Colonic mucosa (tissue), 4 donors: ENCODE measurements around the gene CTSD. TPM values are rescaled to one million over a fixed set of nuclear protein-coding genes. Genes with fewer than 3 reads are reported as not detected.

ENCODE experiments used
- DNase-seq: peaks from one replicate; pipeline ENCODE4 v3.0.0-alpha.2; 2020
- H3K27ac ChIP-seq: fragments of 200-600 bp; one replicate; pipeline ENCODE4 v1.8.0; 2021
- H3K27me3 ChIP-seq: fragments of 200-600 bp; one replicate; pipeline ENCODE4 v1.8.0; 2021
- H3K36me3 ChIP-seq: fragments of 200-600 bp; one replicate; pipeline ENCODE4 v1.8.0; 2021
- H3K4me1 ChIP-seq: fragments of 200-600 bp; one replicate; pipeline ENCODE4 v1.8.0; 2021; ENCODE audit warnings: mild to moderate bottlenecking
- H3K4me3 ChIP-seq: fragments of 200-600 bp; one replicate; pipeline ENCODE4 v1.8.0; 2021
- H3K9ac ChIP-seq, 2 donors: one replicate each; pipeline ENCODE4 v1.7.0; 2013; ENCODE audit warnings: control low read depth in 2 of 2, low read depth in 2 of 2, low read length in 2 of 2
- H3K9me3 ChIP-seq: fragments of 200-600 bp; one replicate; pipeline ENCODE4 v1.8.0; 2021
- CTCF ChIP-seq: fragments of 200-600 bp; IDR thresholded peaks from one replicate; pipeline ENCODE4 v1.8.0; 2022; ENCODE audit warnings: antibody characterized with exemption, mild to moderate bottlenecking
- intact Hi-C: fragments of 100-400 bp; cut with DNase I; formaldehyde crosslinking; loops from one replicate; pipeline ENCODE4 v1.14.1; 2022
- total RNA-seq, 2 donors: library from RNA; stranded (reverse); fragmentation: NEBNext Ultra II Directional in 1 of 2; extraction: Animal tissue kit (Norgen Biotek cat#: 25700) in 1 of 2; gene quantifications; one replicate each; pipeline ENCODE4 v1.2.1, GENCODE V29; 2021
- donor health status: healthy.
- donor health status: DM: no; HTN: no; CAD: no.
- donor health status: DM: no; HTN: no; CAD: no.

The CTSD gene
- total RNA-seq, 2 donors from 2014 or later: 633 to 887 TPM

GRCh38 chr11:1705126-1706052 lies 58.3 kb downstream of the CTSD start:
- no peaks in the 10 kb centered on the region for H3K9me3 ChIP-seq
- no peak for TF ChIP-seq CTCF
- H3K27me3 ChIP-seq: no peaks in the 10 kb centered on the region
- intact Hi-C loops: no loop called here
- H3K36me3 ChIP-seq: no peaks in the 10 kb centered on the region
- no peaks in the 10 kb centered on the region for H3K4me1 ChIP-seq
- no peak overlapping the region for H3K4me3 ChIP-seq
- no peak overlapping the region for H3K27ac ChIP-seq
- DNase-seq: peak; percentile 16
- H3K9ac ChIP-seq: no peak overlapping the region

GRCh38 chr11:1703146-1703545 lies 60.6 kb downstream of the CTSD start:
- intact Hi-C loops: no loop called here
- no peaks in the 10 kb centered on the region for H3K9me3 ChIP-seq
- no peak overlapping the region for H3K4me3 ChIP-seq
- no peaks in the 10 kb centered on the region for H3K4me1 ChIP-seq
- H3K27me3 ChIP-seq: no peaks in the 10 kb centered on the region
- no peak overlapping the region for H3K27ac ChIP-seq
- TF ChIP-seq CTCF: no peak
- DNase-seq: peak; percentile 3
- H3K9ac ChIP-seq: no peak overlapping the region
- H3K36me3 ChIP-seq: no peaks in the 10 kb centered on the region

Other genes with a start within 250 kb of the CTSD start
- gene DUSP8, start 191.7 kb downstream of the CTSD start, total RNA-seq: 10 to 100 TPM; 21.8 to 33.9 TPM
- gene KRTAP5-1, start 178.6 kb downstream of the CTSD start, total RNA-seq: not detected
- gene KRTAP5-2, start 165.6 kb downstream of the CTSD start, total RNA-seq: not detected
- gene KRTAP5-3, start 155.5 kb downstream of the CTSD start, total RNA-seq: not detected
- not detected for gene KRTAP5-4, start 141.8 kb downstream of the CTSD start, total RNA-seq
- not detected for gene KRTAP5-5, start 134.2 kb downstream of the CTSD start, total RNA-seq
- not detected for gene KRTAP5-6, start 66.7 kb downstream of the CTSD start, total RNA-seq
- 1 to 10 TPM in 1 of 2 donors, under 1 TPM in 1; 0.42 to 1.1 TPM for gene IFITM10, start 13.3 kb downstream of the CTSD start, total RNA-seq
- gene SYT8, start 71.1 kb upstream of the CTSD start, total RNA-seq: 1 to 10 TPM; 1.7 to 3.5 TPM
- gene TNNI2, start 75.1 kb upstream of the CTSD start, total RNA-seq: under 1 TPM in 1 of 2 donors, not detected in 1; 0.94 TPM
- 10 to 100 TPM; 18.9 to 23.0 TPM for gene LSP1, start 89.2 kb upstream of the CTSD start, total RNA-seq
- not detected for gene PRR33, start 128.0 kb upstream of the CTSD start, total RNA-seq
- gene TNNT3, start 155.8 kb upstream of the CTSD start, total RNA-seq: under 1 TPM in 1 of 2 donors, not detected in 1; 0.72 TPM
- 100 to 1,000 TPM in 1 of 2 donors, 10 to 100 TPM in 1; 89.4 to 140 TPM for gene MRPL23, start 183.4 kb upstream of the CTSD start, total RNA-seq
- gene H19, start 233.9 kb upstream of the CTSD start, total RNA-seq: 10 to 100 TPM in 1 of 2 donors, 1 to 10 TPM in 1; 4.7 to 32.9 TPM